Mucosa of descending colon (tissue), 3 donors: ENCODE measurements around the gene LAMC2. TPM values are rescaled to one million over a fixed set of nuclear protein-coding genes. Genes with fewer than 3 reads are reported as not detected.

Source experiments
- ATAC-seq: fragments of 200-7000 bp; cut with Tn5 transposase; one replicate; pipeline ENCODE4 v1.9.1; 2020; ENCODE audit warnings: mild to moderate bottlenecking, moderate library complexity
- DNase-seq, 3 donors: peaks; one replicate each; pipeline ENCODE4 v3.0.0-alpha.2; 2020
- H3K36me3 ChIP-seq: fragments of 200-600 bp; one replicate; pipeline ENCODE4 v1.8.0; 2021; ENCODE audit warnings: low read depth, mild to moderate bottlenecking
- H3K4me1 ChIP-seq: fragments of 200-600 bp; one replicate; pipeline ENCODE4 v1.8.0; 2021; ENCODE audit warnings: low read depth, mild to moderate bottlenecking
- H3K4me3 ChIP-seq: fragments of 200-600 bp; one replicate; pipeline ENCODE4 v1.8.0; 2021; ENCODE audit warnings: mild to moderate bottlenecking
- H3K9me3 ChIP-seq: fragments of 200-600 bp; one replicate; pipeline ENCODE4 v1.8.0; 2021; ENCODE audit warnings: mild to moderate bottlenecking
- CTCF ChIP-seq: fragments of 200-600 bp; IDR thresholded peaks from one replicate; pipeline ENCODE4 v1.8.0; 2022; ENCODE audit warnings: antibody characterized with exemption, mild to moderate bottlenecking
- intact Hi-C, 2 donors: fragments of 100-400 bp; cut with DNase I in 1 of 2; cut with micrococcal nuclease in 1 of 2; formaldehyde crosslinking; loops; one replicate each; pipeline versions ENCODE4 v1.11.0 to v1.11.1; 2022; cut with DNase I, micrococcal nuclease
- total RNA-seq, 3 donors: library from RNA; stranded (reverse); fragmentation: NEBNext Ultra II Directional in 2 of 3; extraction: Animal tissue kit (Norgen Biotek cat#: 25700) in 2 of 3; gene quantifications; one replicate each; pipeline versions ENCODE4 v1.2.1 to v1.2.4, GENCODE V29; 2021 to 2023
- donor health status: DM: no; HTN: no; CAD: no; lungs with moderate emphysema.
- donor health status: DM: no; HTN: no; CAD: no.
- donor health status: DM: no; HTN: yes; CAD: no.

LAMC2 gene
- total RNA-seq, 3 donors from 2014 or later, result 16.3 to 36.9 (median 31.0) TPM

- DNase-seq, result no peak
- intact Hi-C loops, result no loop called here
These were observed 44.3 kb downstream of the LAMC2 start for GRCh38 chr1:183230413-183230812.

GRCh38 chr1:183231545-183231944 lies 45.5 kb downstream of the LAMC2 start:
- intact Hi-C loops, result no loop called here
- no peaks in the 10 kb centered on the region for H3K36me3 ChIP-seq
- ATAC-seq (no peak), DNase-seq (no peak)
- H3K4me1 ChIP-seq, result no peaks in the 10 kb centered on the region
- no peak overlapping the region for H3K4me3 ChIP-seq
- no peak for TF ChIP-seq CTCF
- no peaks in the 10 kb centered on the region for H3K9me3 ChIP-seq

More at GRCh38 chr1:183230413-183230812, 44.3 kb downstream of the LAMC2 start:
- no peaks in the 10 kb centered on the region for H3K36me3 ChIP-seq
- H3K4me1 ChIP-seq, result no peaks in the 10 kb centered on the region
- TF ChIP-seq CTCF, result no peak
- no peak overlapping the region for H3K4me3 ChIP-seq
- ATAC-seq, result no peak
- H3K9me3 ChIP-seq, result no peaks in the 10 kb centered on the region

- H3K4me1 ChIP-seq, result no peaks in the 10 kb centered on the region
- H3K4me3 ChIP-seq, result no peak overlapping the region
- DNase-seq (no peak), ATAC-seq (no peak)
- no peaks in the 10 kb centered on the region for H3K9me3 ChIP-seq
- intact Hi-C loops, result no loop called here
- no peak for TF ChIP-seq CTCF
- H3K36me3 ChIP-seq, result no peaks in the 10 kb centered on the region
These were observed 47.0 kb downstream of the LAMC2 start for GRCh38 chr1:183233113-183233512.

GRCh38 chr1:183234660-183235476 lies 48.8 kb downstream of the LAMC2 start:
- Histone ChIP-seq H3K4me3 (no peak overlapping the region), H3K9me3 (no peaks in the 10 kb centered on the region), H3K4me1 (no peaks in the 10 kb centered on the region), H3K36me3 (no peaks in the 10 kb centered on the region)
- DNase-seq, result peak in 1 of 3 donors; percentile 54
- intact Hi-C loops, result no loop called here
- peak; percentile 63 for ATAC-seq
- no peak for TF ChIP-seq CTCF

GRCh38 chr1:183235503-183235902 lies 49.4 kb downstream of the LAMC2 start:
- ATAC-seq (no peak), DNase-seq (no peak)
- H3K9me3 ChIP-seq, result no peaks in the 10 kb centered on the region
- no peak for TF ChIP-seq CTCF
- no peaks in the 10 kb centered on the region for H3K4me1 ChIP-seq
- no peak overlapping the region for H3K4me3 ChIP-seq
- intact Hi-C loops, result no loop called here
- H3K36me3 ChIP-seq, result no peaks in the 10 kb centered on the region
